ENCODE data around the gene CPTP. TPM values are rescaled to one million over a fixed set of nuclear protein-coding genes. Genes with fewer than 3 reads are reported as not detected.

CPTP gene
- total and polyA plus RNA-seq, 4 donors, result 7.9 to 45.1 (median 22.5) TPM

GRCh38 chr1:1304331-1305299 lies 20.0 kb upstream of the CPTP start:
- Histone ChIP-seq H3K36me3 (ENCODE audit: control insufficient read depth in 4 of 4, insufficient read depth in 3 of 4, low read depth in 1 of 4, low read length in 3 of 4) (no peaks in the 10 kb centered on the region), H3K4me1 (ENCODE audit: control insufficient read depth in 4 of 4, insufficient read depth in 4 of 4, low read length in 3 of 4) (peaks cover 16 to 39% (median 33%) of the 10 kb centered on the region in 4 donors), H3K4me3 (ENCODE audit: low read depth in 1 of 3, low read length in 3 of 3) (no peak overlapping the region), H3K9ac (ENCODE audit: low read depth in 1 of 2, low read length in 2 of 2) (peak overlapping the region in 1 of 2 donors; percentile 25), H3K27me3 (ENCODE audit: control insufficient read depth in 4 of 4, insufficient read depth in 4 of 4, low read length in 3 of 4) (no peaks in the 10 kb centered on the region), H3K27ac (ENCODE audit: low read depth in 1 of 2, low read length in 2 of 2) (peak overlapping the region; percentile 37 to 40), H3K9me3 (ENCODE audit: control insufficient read depth in 4 of 4, low read length in 3 of 4) (no peaks in the 10 kb centered on the region)
- 44% methylated on average over 29 of the region's 29 CpGs for WGBS
- DNase-seq (ENCODE audit: low spot score), result peak; percentile 51
- TF ChIP-seq GABPA (IDR thresholded peaks at IDR 0.05 in 1 of 2, conservative IDR thresholded peaks at IDR 0.05 in 1 of 2) (peak in 1 of 2 donors; percentile 18), ZBTB33 (IDR thresholded peaks at IDR 0.05) (no peak)

- 51% methylated on average over 25 of the region's 25 CpGs for WGBS
- peak overlapping the region in 1 of 2 donors; percentile 25 for H3K9ac ChIP-seq (ENCODE audit: low read depth in 1 of 2, low read length in 2 of 2)
- no peak overlapping the region for H3K4me3 ChIP-seq (ENCODE audit: low read depth in 1 of 3, low read length in 3 of 3)
- no peaks in the 10 kb centered on the region for H3K36me3 ChIP-seq (ENCODE audit: control insufficient read depth in 4 of 4, insufficient read depth in 3 of 4, low read depth in 1 of 4, low read length in 3 of 4)
- H3K27ac ChIP-seq (ENCODE audit: low read depth in 1 of 2, low read length in 2 of 2), result peak overlapping the region; percentile 37 to 40
- peaks cover 18 to 44% (median 34%) of the 10 kb centered on the region in 4 donors for H3K4me1 ChIP-seq (ENCODE audit: control insufficient read depth in 4 of 4, insufficient read depth in 4 of 4, low read length in 3 of 4)
- H3K27me3 ChIP-seq (ENCODE audit: control insufficient read depth in 4 of 4, insufficient read depth in 4 of 4, low read length in 3 of 4), result no peaks in the 10 kb centered on the region
- peak; percentile 74 for DNase-seq (ENCODE audit: low spot score)
- H3K9me3 ChIP-seq (ENCODE audit: control insufficient read depth in 4 of 4, low read length in 3 of 4), result no peaks in the 10 kb centered on the region
- TF ChIP-seq EGR1 (IDR thresholded peaks at IDR 0.05; ENCODE audit: low read depth in 2 of 2) (no peak), RAD21 (IDR thresholded peaks at IDR 0.05) (no peak), JUND (IDR thresholded peaks at IDR 0.05) (no peak), TAF1 (conservative IDR thresholded peaks at IDR 0.05) (no peak), ATF3 (IDR thresholded peaks at IDR 0.05) (no peak), CTCF (IDR thresholded peaks at IDR 0.05; ENCODE audit: low read depth, low read length, missing input control) (no peak), RXRA (IDR thresholded peaks at IDR 0.05) (no peak), FOXA2 (IDR thresholded peaks at IDR 0.05) (no peak), FOXA1 (IDR thresholded peaks at IDR 0.05) (no peak), REST (IDR thresholded peaks at IDR 0.05) (no peak), GABPA (IDR thresholded peaks at IDR 0.05 in 1 of 2, conservative IDR thresholded peaks at IDR 0.05 in 1 of 2) (no peak), HNF4A (conservative IDR thresholded peaks at IDR 0.05) (no peak), MAX (IDR thresholded peaks at IDR 0.05) (no peak), YY1 (IDR thresholded peaks at IDR 0.05) (no peak), ZBTB33 (IDR thresholded peaks at IDR 0.05) (no peak), NR2F2 (IDR thresholded peaks at IDR 0.05) (no peak), HNF4G (IDR thresholded peaks at IDR 0.05) (no peak), SP1 (IDR thresholded peaks at IDR 0.05) (no peak)
Observed at GRCh38 chr1:1305300-1306069, 19.1 kb upstream of the CPTP start.
